HG02970 (cell line): ENCODE data around the gene TBL1X.
"Not testable (repeated sequence)": the region's sequence is repeated elsewhere in the genome, so short reads cannot be mapped to it uniquely, and the experiment has no call there.

ENCODE experiments used
- ATAC-seq: cut with Tn5 transposase; IDR thresholded peaks from one replicate; pipeline ENCODE4 v1.9.1; 2021; ENCODE audit warnings: mild to moderate bottlenecking, moderate library complexity, moderate number of reproducible peaks; ENCODE audit not compliant: unreplicated experiment, low FRiP score

TBL1X gene

DNA sequence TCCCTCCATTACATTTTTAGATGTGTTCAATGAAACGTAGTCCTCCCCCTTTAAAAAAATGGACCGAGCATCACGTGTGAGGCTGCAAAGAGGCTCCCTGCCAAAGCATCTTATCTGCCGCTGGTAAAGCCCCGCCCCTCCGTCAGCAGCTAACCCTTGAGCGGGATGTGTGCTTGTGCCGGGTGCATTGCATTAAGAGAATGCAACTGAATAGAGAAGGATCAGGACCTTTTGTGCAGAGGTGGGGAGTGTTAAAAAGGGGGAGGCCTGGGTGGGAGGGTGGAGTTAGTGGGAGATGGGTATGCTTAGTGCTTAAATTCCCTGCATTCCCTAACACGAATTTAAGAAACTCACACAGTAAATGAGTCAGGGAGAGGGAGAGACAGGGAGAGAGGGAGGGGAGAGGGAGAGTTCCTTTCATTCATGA is 66.0 kb downstream of the TBL1X start:
- no peak for ATAC-seq

DNA sequence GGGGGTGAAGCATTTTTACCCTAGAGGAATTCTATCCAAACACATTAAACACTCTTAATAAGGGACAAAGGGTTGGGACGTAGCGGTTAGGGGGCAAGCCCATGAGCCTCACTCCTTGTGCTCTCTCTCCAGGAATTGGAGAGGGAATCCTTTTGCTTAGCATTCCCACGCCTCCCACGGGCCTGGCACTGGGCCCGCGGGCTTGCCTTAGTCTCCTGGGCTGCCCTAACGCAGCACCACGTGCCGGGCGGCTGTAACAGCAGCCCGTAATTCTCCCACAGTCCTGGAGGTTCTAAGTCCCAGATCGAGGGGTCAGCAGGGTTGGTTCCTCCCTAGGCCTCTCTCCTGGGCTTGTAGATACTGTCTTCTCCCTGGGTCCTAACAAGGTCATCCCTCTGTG is 67.5 kb downstream of the TBL1X start:
- ATAC-seq, result no peak

DNA sequence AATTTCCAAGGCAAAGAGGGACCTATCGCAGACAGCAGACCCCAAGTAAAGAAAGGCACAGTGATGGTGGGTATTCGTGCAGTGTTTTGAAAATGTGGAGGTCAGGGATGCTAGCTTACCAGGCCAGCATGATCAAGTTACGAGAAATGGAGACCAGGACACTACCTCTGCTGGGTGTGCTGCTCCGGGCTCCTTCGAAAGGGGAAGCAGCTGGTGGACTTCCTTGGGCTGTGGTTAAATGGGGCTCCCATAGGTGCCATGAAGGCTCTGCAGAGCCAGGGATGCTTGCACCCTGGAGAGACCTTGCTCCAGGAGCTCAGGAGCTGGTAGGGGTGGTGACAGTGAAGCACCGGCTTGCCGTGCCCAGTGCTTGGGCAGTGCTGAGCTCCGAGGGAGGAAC is 68.8 kb downstream of the TBL1X start:
- no peak for ATAC-seq

DNA sequence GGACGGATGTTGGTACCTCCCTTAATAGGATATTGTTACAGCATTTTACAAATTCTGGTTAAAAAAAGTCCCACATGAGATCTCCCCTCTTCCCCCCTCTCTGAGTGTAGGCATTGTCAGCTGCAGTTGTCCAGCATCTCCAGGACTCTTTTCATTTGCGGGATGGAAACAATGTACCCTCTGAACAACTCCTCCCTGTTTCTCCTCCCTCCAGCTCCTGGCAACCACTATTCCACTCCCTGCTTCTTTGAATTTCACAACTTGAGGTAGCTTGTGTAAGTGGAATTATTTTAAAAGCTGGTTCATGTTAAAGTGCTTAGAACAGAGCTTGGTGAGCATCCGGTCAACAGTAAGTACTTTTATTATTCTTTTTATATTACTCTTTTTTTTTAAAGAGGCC is 69.8 kb downstream of the TBL1X start:
- ATAC-seq, result no peak

DNA sequence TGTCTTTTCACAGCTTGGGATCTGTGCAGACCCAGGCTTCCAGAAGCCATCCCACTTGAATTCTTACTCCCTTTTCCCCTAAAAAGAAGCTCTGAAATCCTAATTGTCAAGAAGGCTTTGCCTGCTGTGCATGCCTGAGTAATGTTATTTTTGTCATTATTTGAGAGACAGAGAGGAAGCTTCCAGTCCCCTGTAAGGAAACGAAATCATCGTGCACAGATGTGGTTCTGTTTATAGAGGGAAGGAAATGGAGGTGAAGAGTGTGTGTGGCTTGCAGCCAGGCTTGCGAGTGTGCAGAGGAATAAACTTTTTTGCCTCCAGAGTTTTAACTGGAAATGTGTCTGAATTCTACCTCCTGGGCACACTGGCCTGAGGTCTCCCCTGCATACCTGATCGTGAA is 70.2 kb downstream of the TBL1X start:
- no peak for ATAC-seq

DNA sequence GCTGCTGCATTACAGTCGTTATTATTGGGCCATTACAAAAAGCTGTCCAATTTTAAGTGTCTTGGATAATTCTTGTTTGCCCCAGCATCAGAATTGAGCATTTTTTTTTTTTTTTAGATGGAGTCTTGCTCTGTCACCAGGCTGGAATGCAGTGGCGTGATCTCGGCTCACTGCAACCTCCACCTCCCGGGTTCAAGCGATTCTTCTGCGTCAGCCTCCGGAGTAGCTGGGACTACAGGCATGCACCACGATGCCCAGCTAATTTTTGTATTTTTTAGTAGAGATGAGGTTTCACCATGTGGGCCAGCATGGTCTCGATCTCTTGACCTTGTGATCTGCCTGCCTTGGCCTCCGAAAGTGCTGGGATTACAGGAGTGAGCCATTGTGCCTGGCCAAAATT is 71.3 kb downstream of the TBL1X start:
- ATAC-seq, result not testable (repeated sequence)

DNA sequence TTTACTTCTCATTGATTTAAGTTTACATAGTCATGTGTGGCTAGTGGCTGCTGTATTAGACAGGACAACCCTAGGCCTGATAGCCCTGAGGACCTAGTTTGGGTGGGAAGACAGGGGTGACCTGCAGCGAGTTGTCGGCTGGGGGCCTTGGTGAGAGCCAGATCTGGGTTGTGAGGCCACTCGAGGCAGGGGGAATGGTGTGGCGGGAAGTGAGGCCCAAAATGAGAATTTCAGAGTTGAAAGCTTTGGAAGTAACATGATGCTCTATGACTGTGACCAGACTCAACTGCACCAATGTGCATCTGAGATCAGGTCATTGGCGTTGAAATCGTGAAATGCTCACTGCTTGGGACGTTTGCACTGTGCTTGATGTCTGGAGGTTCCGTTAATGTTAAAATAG is 72.9 kb downstream of the TBL1X start:
- ATAC-seq, result no peak

DNA sequence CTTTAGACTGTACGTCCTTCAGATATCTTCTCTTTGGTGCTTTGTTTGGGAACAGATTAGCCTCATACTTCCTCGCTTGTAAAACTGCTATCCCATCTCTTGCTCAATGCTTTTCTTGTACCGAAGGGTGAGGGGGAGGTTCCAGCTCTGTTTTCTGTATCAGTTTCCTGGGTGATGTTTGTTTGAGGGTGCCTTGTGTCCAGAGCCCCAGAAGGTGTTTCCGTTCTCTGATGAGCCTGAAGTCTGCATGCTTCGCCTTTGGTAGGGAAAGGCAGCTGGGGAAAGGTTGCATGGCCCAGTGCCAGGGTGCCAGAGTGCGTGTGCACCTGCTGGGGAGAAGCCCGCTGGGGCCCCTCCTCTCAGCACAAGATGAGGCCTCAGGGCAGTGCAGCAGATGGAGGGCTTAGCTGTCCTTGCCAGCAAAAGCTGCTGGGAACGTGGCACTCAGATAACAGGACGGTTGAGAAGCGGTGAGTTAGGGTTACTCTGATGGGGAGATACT is 73.7 kb downstream of the TBL1X start:
- no peak for ATAC-seq

DNA sequence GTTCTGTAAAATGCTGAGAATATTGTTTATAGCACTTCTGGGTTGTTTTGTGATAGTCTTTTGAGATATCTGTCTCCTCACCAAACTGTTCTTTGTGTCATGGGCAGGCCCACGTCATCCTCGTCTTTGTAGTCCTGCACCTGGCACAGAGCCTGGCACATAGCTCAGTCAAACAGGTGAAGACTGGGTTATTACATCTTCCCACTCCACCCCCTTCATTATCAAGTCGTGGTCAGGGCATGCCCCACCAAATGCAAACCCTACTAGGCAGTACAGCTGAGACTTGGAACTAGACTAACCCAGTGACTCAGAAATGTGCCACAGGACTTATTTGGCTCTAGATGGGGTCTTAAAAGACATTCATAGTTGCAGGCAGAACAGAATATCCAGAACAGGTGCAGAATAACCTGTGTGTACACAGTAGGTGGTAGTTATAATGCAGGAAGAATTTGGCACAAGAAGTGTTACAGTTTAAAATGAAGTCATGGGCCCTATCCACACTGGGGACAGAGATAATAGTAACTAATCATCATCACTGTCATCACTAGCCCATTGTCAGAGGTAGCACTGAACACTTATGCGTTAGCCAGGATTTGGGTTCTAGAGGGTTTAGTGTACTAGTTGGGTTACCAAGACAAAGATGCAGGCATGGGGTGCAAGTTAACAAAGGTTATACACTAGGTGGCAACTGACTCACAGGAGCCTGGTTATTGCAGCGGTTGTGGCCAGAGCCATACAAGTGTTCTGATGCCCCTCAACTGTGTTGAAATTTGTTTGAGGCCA is 74.9 kb downstream of the TBL1X start:
- no peak for ATAC-seq

DNA sequence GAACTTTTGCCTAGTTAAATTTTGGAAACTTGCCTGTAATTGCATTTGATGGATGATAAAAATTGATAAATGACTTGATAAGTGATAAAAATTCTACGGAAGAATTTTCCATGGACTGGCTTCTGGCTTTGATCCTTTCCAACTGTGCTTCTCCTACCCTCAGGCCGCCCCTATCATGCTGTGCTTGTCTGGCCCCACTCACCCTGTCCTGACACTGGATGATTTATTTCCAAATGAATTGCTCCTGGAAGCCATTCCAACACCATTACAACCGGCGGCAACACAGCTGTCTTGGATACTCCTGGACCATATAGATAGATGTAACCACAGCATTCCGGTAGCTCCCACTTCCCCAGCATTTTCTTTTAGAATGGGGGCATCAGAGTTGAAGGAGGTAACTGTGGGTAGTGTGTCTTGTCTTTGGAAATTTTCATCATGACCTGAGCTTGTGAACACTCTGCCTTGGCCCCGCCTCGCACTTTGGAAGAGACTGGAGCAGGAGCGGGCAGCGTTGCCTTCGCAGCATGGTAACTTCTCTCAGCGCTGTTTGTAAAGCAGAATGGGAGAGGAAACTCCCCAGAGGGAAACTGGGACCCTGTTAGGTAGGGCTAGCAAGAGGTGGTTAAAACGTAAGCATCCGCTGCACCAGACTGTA is 77.4 kb downstream of the TBL1X start:
- ATAC-seq, result no peak

DNA sequence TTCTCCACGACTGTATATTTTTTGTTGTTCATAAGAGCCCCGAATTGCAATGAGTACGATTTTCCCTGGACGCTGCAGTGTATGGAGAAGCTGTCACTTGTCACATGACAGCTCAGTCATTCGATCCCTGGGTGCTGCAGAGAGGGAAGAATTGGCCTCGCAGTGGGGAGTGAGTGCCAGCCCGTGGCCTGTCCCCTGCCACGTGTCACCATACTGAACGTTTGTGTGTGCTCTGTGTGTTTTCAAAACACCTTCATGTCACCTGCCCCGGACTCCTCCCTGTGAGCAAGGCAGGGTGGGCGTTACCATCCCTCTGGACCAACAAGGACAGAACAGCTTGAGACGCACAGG is 77.9 kb downstream of the TBL1X start:
- no peak for ATAC-seq

DNA sequence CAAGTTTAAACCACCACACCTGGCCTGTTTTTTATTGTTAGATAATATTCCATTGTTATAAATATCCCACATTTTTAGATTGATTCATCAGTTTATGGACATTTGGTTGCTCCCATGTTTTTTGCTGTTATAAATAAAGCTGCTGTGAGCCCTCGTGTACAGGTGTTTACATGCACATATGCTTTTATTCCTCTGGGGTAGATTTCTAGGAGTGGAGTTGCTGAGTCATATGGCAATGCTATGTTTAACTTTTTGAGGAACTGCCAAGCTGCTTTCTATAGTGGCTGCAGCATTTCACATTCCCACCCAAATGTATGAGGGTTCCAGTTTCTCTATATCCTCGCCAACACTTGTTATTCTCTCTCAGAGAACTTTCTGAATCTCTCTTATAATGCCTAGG is 90.5 kb downstream of the TBL1X start:
- no peak for ATAC-seq

DNA sequence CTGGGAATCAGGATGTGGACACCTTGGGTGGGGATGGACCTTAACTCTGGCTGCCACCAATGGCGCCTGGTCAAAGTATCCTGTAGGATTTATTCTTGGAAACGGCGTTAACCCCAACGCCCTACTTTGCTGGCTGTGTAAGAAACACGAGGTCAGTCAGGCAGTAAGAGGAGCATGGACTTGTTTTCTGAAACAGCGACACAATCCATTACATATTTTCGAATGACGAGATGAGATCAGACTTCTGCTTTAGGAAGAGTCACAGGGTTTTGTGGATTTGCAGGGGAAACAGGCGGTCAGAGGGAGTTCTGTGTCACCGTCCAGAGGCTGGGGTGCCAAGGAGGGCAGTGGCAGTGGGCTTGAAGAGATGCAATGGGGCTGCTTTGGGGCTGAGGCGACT is 92.2 kb downstream of the TBL1X start:
- no peak for ATAC-seq

DNA sequence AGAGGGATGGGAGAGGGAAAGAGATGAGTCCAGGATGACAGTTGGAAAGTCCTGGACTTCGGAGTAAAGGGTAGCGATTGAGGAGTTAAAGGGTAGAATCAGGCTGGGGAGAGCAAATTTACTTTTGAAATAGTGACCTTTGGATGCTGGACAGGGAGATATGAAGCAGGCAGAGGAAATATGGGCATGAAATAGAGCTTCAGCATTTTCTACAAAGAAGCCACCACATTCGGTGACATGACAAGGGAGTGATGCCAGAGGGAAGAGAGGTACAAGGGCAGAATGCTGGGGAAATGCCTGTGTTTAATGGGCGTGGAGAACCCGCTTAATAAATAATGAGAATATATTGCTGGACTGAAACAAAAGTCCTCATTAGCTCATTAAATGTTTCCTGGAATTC is 92.7 kb downstream of the TBL1X start:
- no peak for ATAC-seq

DNA sequence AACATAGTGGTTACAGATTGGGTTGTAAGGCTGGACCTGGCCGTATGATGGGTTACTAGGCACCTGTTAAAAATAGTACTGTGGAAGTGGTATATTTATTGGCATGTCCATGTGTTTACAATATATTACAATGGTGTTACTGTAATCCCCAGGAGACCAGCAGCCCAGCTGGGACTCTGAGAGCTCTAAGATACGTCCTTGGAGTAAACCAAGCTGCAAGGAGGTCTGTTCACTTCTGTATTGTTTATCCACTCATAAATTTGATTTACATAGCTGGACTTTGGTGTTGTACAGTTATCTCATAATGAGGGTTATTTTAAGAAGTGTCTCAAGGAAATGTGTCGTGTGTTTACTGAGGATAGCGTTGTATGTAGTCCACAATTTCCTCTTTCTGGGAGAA is 93.8 kb downstream of the TBL1X start:
- ATAC-seq, result no peak

DNA sequence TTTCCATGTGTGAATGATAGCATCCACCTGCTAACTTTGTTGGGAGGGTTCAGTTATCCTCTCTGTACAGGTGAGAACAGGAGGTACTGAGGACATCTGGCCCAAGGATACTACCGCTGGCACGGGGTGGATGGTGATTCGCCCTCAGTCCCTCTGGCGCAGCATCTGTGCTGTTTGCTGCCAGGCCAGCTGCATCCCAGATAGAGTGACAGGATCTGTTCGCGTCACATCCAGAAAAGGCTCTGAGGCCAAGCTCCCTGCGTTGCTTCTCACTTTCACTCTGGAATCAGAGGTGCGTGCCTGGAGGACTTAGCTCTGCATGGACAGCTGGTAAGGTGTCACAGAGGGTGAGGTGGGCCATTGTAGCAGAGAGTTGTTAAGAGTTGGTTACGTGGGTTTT is 95.4 kb downstream of the TBL1X start:
- no peak for ATAC-seq

DNA sequence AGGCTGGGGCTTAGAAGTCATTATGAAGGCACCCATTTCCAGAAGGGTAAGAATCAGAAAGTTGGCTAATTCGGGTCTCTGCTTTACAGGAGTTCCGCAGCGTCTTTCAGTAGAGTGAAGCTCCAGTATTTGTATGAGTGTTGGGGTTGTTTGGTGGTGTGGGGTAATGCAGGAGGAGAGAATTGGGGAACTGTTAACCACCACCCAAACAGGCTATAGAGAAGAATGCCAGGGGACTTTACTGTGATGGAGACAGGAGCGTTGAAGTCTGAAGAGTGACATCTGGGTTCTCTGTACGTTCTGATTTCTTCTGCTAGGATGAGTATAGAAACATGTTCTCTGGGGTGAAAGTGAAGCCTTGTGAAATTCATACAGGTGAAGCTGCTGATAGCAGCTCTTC is 96.3 kb downstream of the TBL1X start:
- no peak for ATAC-seq

DNA sequence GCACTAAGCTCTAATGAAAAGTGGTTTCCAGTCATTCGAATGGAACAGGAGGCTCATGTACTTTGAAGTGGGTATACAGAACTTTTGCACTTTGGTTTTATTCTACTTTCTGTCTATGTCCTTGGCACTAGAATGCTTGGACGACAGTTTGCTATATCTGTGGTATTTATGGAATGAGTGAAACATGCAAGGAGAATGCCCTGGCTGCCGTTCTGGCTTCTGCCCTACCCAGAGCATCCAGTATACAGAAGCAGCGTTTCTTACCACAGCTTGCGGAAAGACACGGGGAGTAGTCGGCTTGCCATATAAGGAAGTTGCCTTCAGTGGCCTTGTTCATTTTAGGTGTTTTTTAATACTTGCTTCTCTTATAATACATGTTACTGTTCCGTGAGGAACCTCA is 98.0 kb downstream of the TBL1X start:
- ATAC-seq, result no peak

DNA sequence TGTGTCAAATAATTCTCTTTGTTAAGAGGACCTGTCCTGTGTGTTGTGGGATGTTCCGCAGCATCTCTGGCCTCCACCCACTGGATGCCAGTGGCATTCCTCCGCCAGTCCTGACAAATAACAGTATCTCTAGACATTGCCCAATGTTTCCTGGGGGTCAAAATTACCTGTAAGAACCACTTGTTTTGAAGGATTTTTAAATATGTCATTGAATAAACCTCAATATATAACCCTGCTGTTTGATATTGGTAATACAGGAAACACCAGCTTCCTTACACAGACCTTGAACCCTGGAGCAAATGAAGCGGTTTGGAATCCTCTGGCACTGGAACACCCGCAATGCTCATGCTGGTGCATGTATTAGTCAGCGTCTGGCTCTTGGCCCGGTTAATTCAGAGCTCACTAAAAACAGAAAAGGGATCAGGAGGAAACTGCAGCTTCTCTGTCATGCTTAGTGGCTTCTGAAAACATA is 101.3 kb downstream of the TBL1X start:
- no peak for ATAC-seq

DNA sequence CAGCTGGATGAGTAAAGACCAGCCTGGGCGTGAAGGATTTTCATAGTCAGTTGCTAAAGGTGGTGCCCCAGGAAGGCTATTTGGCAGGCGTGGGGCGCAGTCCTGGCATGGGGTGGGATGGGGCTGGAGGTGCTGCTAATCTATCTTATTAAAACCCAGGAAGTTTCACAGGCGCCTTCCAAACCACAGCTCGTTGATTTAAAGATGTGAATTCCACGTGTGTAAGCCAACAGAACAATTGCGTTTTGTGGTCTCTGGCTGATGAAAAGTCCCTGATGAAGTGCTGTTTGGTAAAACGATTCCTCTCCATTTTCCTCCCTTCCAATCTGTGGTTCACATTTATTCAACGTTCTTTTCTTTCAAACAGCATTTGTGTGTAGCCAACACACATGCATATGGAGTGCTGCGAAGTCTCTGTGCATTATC is 105.0 kb downstream of the TBL1X start:
- no peak for ATAC-seq

DNA sequence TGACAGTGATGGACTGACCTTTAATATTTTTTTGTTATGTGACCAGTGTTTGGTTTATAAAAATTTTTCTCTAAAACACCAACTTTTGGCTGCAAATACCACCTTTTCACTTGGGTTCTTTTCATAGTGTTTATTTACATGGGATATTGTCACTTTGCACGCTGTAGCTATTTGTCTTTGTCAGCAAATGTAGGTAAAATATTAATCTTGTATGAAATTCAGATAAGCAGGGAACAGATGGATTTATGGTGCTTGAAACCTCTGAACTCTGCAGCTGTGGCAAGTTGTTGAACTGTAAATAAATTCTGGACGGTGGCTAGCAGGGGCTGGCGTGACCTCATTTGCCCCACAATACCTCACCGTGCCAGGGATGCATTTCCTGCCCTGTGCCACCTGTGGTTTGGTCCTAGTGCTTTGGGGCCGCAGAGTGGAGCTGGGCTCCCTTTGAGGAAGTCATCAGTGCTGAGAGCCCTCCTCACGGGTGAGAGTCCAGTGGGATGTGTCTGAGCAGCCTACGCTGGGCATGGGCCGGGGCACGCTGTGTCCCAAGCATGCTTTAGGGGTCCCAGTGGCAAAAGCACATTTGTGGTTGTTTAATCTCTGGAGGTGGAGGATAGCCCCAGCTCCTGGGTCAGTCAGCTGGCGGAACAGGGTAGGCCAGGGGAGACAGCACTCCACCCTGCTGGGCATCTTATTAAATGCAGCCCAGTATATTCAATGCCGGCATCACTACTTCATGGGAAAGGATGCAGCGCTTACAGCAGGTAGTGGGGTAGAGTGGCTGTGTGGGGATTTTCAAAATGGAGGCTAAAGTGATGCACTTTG is 108.6 kb downstream of the TBL1X start:
- ATAC-seq, result no peak
